HS-5 (cell line): ENCODE data around the gene ZBTB1.
A peak's percentile ranks its signal among the peaks of the same experiment; 100 is the strongest.
"Not testable (repeated sequence)": the region's sequence is repeated elsewhere in the genome, so short reads cannot be mapped to it uniquely, and the experiment has no call there.

Experiments
- DNase-seq: peaks from one replicate; pipeline ENCODE4 v3.0.0-alpha.2; 2012; ENCODE audit warnings: low read depth

The ZBTB1 gene

GRCh38 chr14:64531567-64531966, 27.0 kb downstream of the ZBTB1 start:
- DNase-seq: no peak

DNA sequence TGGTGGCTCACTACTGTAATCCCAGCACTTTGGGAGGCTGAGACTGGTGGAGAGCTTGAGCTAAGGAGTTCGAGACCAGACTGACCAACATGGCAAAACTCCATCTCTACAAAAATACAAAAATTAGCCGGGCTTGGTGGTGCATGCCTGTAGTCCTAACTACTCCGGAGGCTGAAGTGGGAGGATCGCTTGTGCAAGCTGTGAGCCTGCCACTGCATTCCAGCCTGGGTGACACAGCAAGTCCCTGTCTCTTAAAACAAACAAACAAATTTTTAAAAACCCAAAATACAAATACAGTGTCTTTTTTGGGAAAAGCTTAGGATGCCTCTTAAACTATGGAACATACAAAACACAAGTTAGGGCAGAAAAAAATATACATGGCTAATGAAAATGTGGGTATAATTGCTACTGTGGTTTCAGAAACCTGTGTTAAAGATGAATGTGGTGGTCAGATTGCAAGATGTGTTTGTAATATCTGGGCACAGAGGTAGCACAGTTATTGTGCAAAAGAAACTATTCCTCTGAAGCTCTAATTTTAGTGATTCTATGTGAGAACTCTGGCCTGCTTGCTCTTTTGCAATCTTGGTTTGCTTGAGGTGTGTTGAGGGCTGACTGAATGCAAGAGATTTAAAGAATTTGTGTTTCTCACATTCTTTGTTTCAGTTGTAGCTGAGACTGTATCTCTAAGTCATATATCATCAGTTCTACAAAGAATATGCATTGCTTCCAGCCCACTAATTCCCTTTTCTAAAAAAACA, 32.1 kb downstream of the ZBTB1 start:
- DNase-seq: no peak

GRCh38 chr14:64540208-64541202, 35.9 kb downstream of the ZBTB1 start, which contains the start of gene HSPA2:
Gene HSPA2, plus strand, starts transcription at chr14:64540741. Its CDS starts 109 bp downstream, at chr14:64540850.
- peak; percentile 86 for DNase-seq

- no peak for DNase-seq
Measured at GRCh38 chr14:64541261-64541971, 36.8 kb downstream of the ZBTB1 start.

GRCh38 chr14:64541972-64542835, 37.6 kb downstream of the ZBTB1 start:
- DNase-seq: no peak

DNA sequence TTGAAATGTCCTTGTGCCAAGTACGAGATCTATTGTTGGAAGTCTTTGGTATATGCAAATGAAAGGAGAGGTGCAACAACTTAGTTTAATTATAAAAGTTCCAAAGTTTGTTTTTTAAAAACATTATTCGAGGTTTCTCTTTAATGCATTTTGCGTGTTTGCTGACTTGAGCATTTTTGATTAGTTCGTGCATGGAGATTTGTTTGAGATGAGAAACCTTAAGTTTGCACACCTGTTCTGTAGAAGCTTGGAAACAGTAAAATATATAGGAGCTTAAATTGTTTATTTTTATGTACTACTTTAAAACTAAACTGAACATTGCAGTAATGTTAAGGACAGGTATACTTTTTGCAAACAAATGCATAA, 38.2 kb downstream of the ZBTB1 start:
- no peak for DNase-seq

DNA sequence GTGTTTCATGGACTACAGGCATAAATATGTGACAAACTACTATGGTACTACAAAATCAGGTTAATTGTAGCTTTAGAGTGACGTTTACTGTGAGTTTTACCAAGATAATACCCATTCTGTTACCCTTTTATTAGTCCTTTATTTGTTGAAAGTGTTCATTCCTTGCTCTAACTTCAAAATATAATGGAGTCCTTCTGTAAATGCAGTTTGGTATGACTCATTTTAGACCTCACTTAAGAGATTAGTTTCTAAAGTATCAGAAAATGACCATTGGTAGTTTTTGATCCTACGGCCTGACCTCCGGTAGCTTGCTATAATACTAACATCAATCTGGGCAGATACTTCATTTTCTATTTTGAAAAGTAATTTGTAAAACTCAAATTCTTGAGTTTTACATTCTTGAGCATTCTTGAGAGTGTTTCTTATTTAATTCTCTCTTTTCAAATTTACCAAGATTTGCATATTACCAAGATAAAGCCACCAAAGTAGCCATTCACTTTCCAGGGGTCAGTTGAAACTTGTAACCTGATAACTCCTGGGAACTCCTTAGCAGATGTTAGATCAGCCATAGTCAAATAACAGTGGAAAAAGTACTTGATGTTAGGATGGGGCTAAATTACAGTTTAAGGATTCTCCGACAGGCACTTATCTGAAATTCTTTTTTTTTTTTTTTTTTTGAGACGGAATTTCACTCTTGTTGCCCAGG, 40.2 kb downstream of the ZBTB1 start:
- DNase-seq: no peak

DNA sequence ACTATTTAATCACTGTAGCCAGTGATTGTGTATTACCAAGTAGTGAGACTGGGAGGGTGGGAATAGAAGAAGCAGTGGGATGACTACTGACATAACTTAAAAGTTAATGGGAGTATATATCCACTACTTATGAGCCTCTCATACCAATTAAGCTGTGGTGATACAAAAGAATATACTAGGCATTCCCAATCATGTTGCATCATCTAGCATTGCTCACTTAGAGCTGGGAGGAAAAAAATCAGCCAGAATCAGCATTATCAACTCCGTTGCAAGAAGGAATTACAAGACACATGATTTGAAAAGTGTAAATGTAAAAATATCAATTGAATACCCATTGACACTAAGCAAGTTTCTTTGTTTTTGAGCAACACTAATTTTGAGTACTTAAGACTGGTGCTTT, 44.4 kb downstream of the ZBTB1 start:
- DNase-seq: no peak

GRCh38 chr14:64549791-64550620, 45.4 kb downstream of the ZBTB1 start, which contains the start of gene PPP1R36:
Gene PPP1R36, plus strand, starts transcription at chr14:64549961. Its CDS starts 37 bp downstream, at chr14:64549998.
- no peak for DNase-seq

- DNase-seq: no peak
Measured at GRCh38 chr14:64550621-64551333, 46.2 kb downstream of the ZBTB1 start.

DNA sequence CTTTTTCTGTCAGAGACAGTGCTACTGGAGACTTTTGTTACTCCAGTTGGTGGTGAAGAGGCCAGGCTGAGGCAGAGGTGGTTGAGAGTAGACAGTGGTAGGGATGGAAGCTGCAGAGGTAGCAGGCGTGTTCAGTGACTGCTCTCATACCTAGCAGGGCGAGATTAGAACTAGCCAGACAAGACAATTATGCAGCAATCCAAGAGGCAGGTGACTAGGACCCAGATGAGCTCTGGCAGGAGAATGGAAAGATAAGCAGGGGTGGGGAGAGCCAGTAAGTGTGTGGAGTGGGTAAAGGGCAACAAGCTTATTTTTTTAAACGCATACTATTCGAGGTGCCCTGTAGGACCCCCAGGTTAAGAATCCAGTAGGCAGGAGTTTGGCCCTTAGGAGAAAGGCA, 50.0 kb downstream of the ZBTB1 start:
- no peak for DNase-seq

GRCh38 chr14:64556526-64556925, 52.0 kb downstream of the ZBTB1 start:
- peak; percentile 43 for DNase-seq

GRCh38 chr14:64558216-64558615, 53.6 kb downstream of the ZBTB1 start:
- not testable (repeated sequence) for DNase-seq

DNA sequence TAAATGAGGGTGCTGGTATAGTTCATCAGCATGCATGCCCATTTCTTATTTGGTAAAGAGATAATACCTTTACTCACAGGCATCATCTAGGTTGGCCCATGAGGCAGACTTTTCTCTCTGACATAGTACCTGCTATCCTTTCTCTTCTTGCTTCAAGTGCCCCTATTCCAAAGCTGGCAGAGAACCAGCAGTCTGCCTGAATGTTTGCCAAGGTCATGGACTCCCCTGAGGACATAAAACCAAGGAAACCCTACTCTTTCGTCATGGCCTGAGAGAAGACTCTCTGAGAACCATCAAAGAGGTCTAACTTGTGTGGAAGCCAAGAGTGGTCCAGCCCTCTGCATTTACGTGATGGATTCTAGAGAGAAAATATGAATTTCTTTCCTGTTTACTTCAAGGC, 57.1 kb downstream of the ZBTB1 start:
- no peak for DNase-seq

DNA sequence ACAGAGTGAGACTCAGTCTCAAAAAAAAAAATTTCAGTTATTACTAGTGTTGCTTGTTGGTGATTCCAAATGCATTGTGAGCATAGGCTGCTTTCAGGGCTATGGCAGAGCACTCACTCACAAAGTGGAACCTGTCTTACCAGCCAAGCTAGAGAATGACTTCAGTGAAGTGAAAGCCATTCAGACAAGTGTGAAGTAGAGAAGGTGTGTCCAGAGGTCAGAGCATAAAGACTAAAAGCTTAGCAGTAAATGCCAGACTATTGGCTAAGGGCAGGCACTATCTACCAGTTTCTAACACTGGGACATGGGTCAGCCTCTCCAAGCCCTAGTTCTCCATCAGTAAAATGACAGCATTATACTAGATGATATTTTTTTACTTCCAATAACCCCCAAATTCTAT, 57.9 kb downstream of the ZBTB1 start:
- DNase-seq: no peak

- no peak for DNase-seq
Measured at GRCh38 chr14:64563696-64564095, 59.1 kb downstream of the ZBTB1 start.

GRCh38 chr14:64566651-64567122, 62.1 kb downstream of the ZBTB1 start:
- DNase-seq: no peak

GRCh38 chr14:64569138-64569631, 64.6 kb downstream of the ZBTB1 start:
- DNase-seq: peak; percentile 45

DNA sequence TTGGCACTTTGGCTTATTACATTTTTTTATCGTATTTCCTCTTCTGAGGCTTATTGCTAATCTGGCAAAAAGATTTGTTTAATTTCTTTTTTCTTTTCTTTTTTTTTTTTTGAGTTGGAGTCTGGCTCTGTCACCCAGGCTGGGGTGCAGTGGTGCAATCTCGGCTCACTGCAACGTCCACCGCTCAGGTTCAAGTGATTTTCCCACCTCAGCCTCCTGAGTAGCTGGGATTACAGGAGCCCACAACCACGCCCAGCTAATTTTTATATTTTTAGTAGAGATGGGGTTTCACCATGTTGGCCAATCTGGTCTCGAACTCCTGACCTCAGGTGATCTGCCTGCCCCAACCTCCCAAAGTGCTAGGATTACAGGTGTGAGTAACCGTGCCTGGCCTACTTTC, 65.1 kb downstream of the ZBTB1 start:
- DNase-seq: not testable (repeated sequence)
